ENCODE results near the gene UGT1A4.

UGT1A4 gene

GRCh38 chr2:233791151-233791882, 72.8 kb downstream of the UGT1A4 start:
- DNase-seq (ENCODE audit: low read depth, low spot score) = no peak

- no peak for DNase-seq (ENCODE audit: low read depth, low spot score)
Observed at GRCh38 chr2:233791883-233792329, 73.4 kb downstream of the UGT1A4 start.

- no peak for DNase-seq (ENCODE audit: low read depth, low spot score)
Observed at GRCh38 chr2:233792720-233793119, 74.2 kb downstream of the UGT1A4 start.

GRCh38 chr2:233793465-233794127, 75.1 kb downstream of the UGT1A4 start:
- DNase-seq (ENCODE audit: low read depth, low spot score) = no peak

GRCh38 chr2:233794128-233794658, 75.7 kb downstream of the UGT1A4 start:
- no peak for DNase-seq (ENCODE audit: low read depth, low spot score)

GRCh38 chr2:233795735-233796171, 77.2 kb downstream of the UGT1A4 start:
- DNase-seq (ENCODE audit: low read depth, low spot score) = no peak

GRCh38 chr2:233796254-233796653, 77.7 kb downstream of the UGT1A4 start:
- DNase-seq (ENCODE audit: low read depth, low spot score) = no peak

- no peak for DNase-seq (ENCODE audit: low read depth, low spot score)
Observed at GRCh38 chr2:233798335-233799086, 80.0 kb downstream of the UGT1A4 start.

- no peak for DNase-seq (ENCODE audit: low read depth, low spot score)
Observed at GRCh38 chr2:233799087-233799665, 80.6 kb downstream of the UGT1A4 start.

GRCh38 chr2:233799716-233800115, 81.2 kb downstream of the UGT1A4 start:
- DNase-seq (ENCODE audit: low read depth, low spot score) = no peak

- no peak for DNase-seq (ENCODE audit: low read depth, low spot score)
Observed at GRCh38 chr2:233800208-233800607, 81.7 kb downstream of the UGT1A4 start.

- DNase-seq (ENCODE audit: low read depth, low spot score) = no peak
Observed at GRCh38 chr2:233801357-233802131, 83.0 kb downstream of the UGT1A4 start.

- no peak for DNase-seq (ENCODE audit: low read depth, low spot score)
Observed at GRCh38 chr2:233802132-233802815, 83.7 kb downstream of the UGT1A4 start.

GRCh38 chr2:233803292-233803911, 84.9 kb downstream of the UGT1A4 start:
- no peak for DNase-seq (ENCODE audit: low read depth, low spot score)

GRCh38 chr2:233803994-233804393, 85.5 kb downstream of the UGT1A4 start:
- no peak for DNase-seq (ENCODE audit: low read depth, low spot score)

GRCh38 chr2:233807215-233807865, 88.8 kb downstream of the UGT1A4 start:
- no peak for DNase-seq (ENCODE audit: low read depth, low spot score)

- DNase-seq (ENCODE audit: low read depth, low spot score) = no peak
Observed at GRCh38 chr2:233807966-233808935, 89.7 kb downstream of the UGT1A4 start.

- DNase-seq (ENCODE audit: low read depth, low spot score) = no peak
Observed at GRCh38 chr2:233810385-233810784, 91.8 kb downstream of the UGT1A4 start.

Data from activated CD4-positive, CD25-positive, alpha-beta regulatory T cell treated with anti-CD3 and anti-CD28 coated beads, Interleukin-2, amount 50 U/mL, for 16 hours (primary cell).